Esophagus squamous epithelium (tissue), 5 donors: Measurements from ENCODE around the gene IRS1. TPM values are rescaled to one million over a fixed set of nuclear protein-coding genes. Genes with fewer than 3 reads are reported as not detected.
A peak's percentile ranks its signal among the peaks of the same experiment; 100 is the strongest.

Source experiments
- DNase-seq: peaks from one replicate; lab custom pipeline; 2025; lab: John Stamatoyannopoulos, UW
- H3K27ac ChIP-seq, 4 donors: fragments of 200-600 bp; sonication (generic); one replicate each; pipeline ENCODE4 v1.5.1; 2016 to 2019; ENCODE audit warnings: mild to moderate bottlenecking in 1 of 4
- H3K27me3 ChIP-seq, 4 donors: fragments of 200-600 bp; sonication (generic); 1 replicate in 3 of 4; 2 replicates in 1 of 4; pipeline versions ENCODE4 v1.5.1 to v1.6.0; 2017 to 2021; ENCODE audit warnings: antibody characterized with exemption in 1 of 4
- H3K36me3 ChIP-seq, 3 donors: fragments of 200-600 bp; sonication (generic); one replicate each; pipeline ENCODE4 v1.5.1; 2016 to 2019
- H3K4me1 ChIP-seq, 3 donors: fragments of 200-600 bp; sonication (generic); one replicate each; pipeline ENCODE4 v1.5.1; 2017 to 2019
- H3K4me3 ChIP-seq, 4 donors: fragments of 200-600 bp; sonication (generic); 1 replicate in 3 of 4; 2 replicates in 1 of 4; pipeline ENCODE4 v1.5.1; 2016 to 2019; ENCODE audit warnings: mild to moderate bottlenecking in 2 of 4, moderate library complexity in 1 of 4
- H3K9me3 ChIP-seq, 3 donors: fragments of 200-600 bp; sonication (generic); one replicate each; pipeline ENCODE4 v1.5.1; 2016 to 2019
- POLR2A ChIP-seq, 4 donors: fragments of 450-650 bp; IDR thresholded peaks; one replicate each; pipeline ENCODE4 v1.6.1; 2017; ENCODE audit warnings: antibody characterized with exemption in 4 of 4, mild to moderate bottlenecking in 4 of 4, moderate library complexity in 3 of 4
- WGBS, 2 donors: methylation state at CpG; one replicate each; pipeline ENCODE4 v1.1.5; 2018; 5-methylcytosine and 5-hydroxymethylcytosine counted together
- intact Hi-C: fragments of 100-400 bp; cut with DNase I; formaldehyde crosslinking; loops from one replicate; pipeline ENCODE4 v1.15.0; 2022
- total RNA-seq, 4 donors: library from RNA; depleted of rRNA; stranded (reverse); fragments of >200 nt; gene quantifications; one replicate each; pipeline ENCODE4 v1.1.0, GENCODE V29; 2016
- TF ChIP-seq, protein P1 (sequence below), 6 experiments: fragments of 450-650 bp in 4 of 6; fragments of 200-600 bp in 2 of 6; sonication (generic) in 2 of 6; IDR thresholded peaks; one replicate each; pipeline ENCODE4 v1.5.1; 2016 to 2019; ENCODE audit warnings: antibody characterized with exemption in 6 of 6, mild to moderate bottlenecking in 4 of 6, moderate library complexity in 4 of 6
- donor health status: DM: yes; HTN: yes; CAD: no.

The IRS1 gene
- total RNA-seq, 4 donors from 2014 or later = 3.5 to 20.5 (median 14.2) TPM

GRCh38 chr2:226783885-226784284 is 15.7 kb downstream of the IRS1 start:
- Histone ChIP-seq H3K27ac (no peak overlapping the region), H3K9me3 (no peaks in the 10 kb centered on the region), H3K36me3 (no peaks in the 10 kb centered on the region), H3K4me3 (no peak overlapping the region), H3K4me1 (peaks cover 0 to 28% (median 9%) of the 10 kb centered on the region in 3 donors), H3K27me3 (no peaks in the 10 kb centered on the region)
- WGBS, 2 donors = 78 to 82% methylated on average over 2 of the region's 2 CpGs
- intact Hi-C loops = no loop called here
- no peak for DNase-seq
- TF ChIP-seq, protein P1, sequence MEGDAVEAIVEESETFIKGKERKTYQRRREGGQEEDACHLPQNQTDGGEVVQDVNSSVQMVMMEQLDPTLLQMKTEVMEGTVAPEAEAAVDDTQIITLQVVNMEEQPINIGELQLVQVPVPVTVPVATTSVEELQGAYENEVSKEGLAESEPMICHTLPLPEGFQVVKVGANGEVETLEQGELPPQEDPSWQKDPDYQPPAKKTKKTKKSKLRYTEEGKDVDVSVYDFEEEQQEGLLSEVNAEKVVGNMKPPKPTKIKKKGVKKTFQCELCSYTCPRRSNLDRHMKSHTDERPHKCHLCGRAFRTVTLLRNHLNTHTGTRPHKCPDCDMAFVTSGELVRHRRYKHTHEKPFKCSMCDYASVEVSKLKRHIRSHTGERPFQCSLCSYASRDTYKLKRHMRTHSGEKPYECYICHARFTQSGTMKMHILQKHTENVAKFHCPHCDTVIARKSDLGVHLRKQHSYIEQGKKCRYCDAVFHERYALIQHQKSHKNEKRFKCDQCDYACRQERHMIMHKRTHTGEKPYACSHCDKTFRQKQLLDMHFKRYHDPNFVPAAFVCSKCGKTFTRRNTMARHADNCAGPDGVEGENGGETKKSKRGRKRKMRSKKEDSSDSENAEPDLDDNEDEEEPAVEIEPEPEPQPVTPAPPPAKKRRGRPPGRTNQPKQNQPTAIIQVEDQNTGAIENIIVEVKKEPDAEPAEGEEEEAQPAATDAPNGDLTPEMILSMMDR (IDR thresholded peaks at IDR 0.05) = no peak
- no peak for TF ChIP-seq POLR2A (IDR thresholded peaks at IDR 0.05)

- TF ChIP-seq, protein P1 (IDR thresholded peaks at IDR 0.05) = no peak
- TF ChIP-seq POLR2A (IDR thresholded peaks at IDR 0.05) = no peak
- no peaks in the 10 kb centered on the region for H3K9me3 ChIP-seq
- H3K4me3 ChIP-seq = no peak overlapping the region
- DNase-seq = no peak
- peak overlapping the region; percentile 4 to 64 (median 33) for H3K27ac ChIP-seq
- no peaks in the 10 kb centered on the region for H3K36me3 ChIP-seq
- intact Hi-C loops = no loop called here
- peaks cover 0 to 20% (median 9%) of the 10 kb centered on the region in 3 donors for H3K4me1 ChIP-seq
- no peaks in the 10 kb centered on the region for H3K27me3 ChIP-seq
- 43 to 55% methylated on average over 5 of the region's 5 CpGs for WGBS, 2 donors
Observed at GRCh38 chr2:226782092-226782713, 17.4 kb downstream of the IRS1 start.

- WGBS, 2 donors = 72 to 75% methylated on average over 1 of the region's 1 CpG
- no peak for TF ChIP-seq POLR2A (IDR thresholded peaks at IDR 0.05)
- TF ChIP-seq, protein P1 (IDR thresholded peaks at IDR 0.05) = no peak
- H3K27ac ChIP-seq = no peak overlapping the region
Observed at GRCh38 chr2:226780431-226780830, 19.2 kb downstream of the IRS1 start.

GRCh38 chr2:226777611-226778010 is 22.0 kb downstream of the IRS1 start:
- Histone ChIP-seq H3K4me3 (no peak overlapping the region), H3K4me1 (peaks cover 0 to 30% (median 6%) of the 10 kb centered on the region in 3 donors), H3K27ac (no peak overlapping the region), H3K27me3 (no peaks in the 10 kb centered on the region), H3K9me3 (no peaks in the 10 kb centered on the region), H3K36me3 (peaks cover 0 to 5% (median 0%) of the 10 kb centered on the region in 3 donors)
- 71 to 80% methylated on average over 4 of the region's 4 CpGs for WGBS, 2 donors
- DNase-seq = no peak
- intact Hi-C loops = no loop called here
- TF ChIP-seq, protein P1 (IDR thresholded peaks at IDR 0.05) = no peak
- no peak for TF ChIP-seq POLR2A (IDR thresholded peaks at IDR 0.05)

More at GRCh38 chr2:226780431-226780830, 19.2 kb downstream of the IRS1 start:
- Histone ChIP-seq H3K9me3 (no peaks in the 10 kb centered on the region), H3K4me1 (peaks cover 0 to 20% (median 9%) of the 10 kb centered on the region in 3 donors), H3K4me3 (no peak overlapping the region), H3K27me3 (no peaks in the 10 kb centered on the region), H3K36me3 (peaks cover 0 to 5% (median 0%) of the 10 kb centered on the region in 3 donors)
- intact Hi-C loops = no loop called here
- no peak for DNase-seq

DNA sequence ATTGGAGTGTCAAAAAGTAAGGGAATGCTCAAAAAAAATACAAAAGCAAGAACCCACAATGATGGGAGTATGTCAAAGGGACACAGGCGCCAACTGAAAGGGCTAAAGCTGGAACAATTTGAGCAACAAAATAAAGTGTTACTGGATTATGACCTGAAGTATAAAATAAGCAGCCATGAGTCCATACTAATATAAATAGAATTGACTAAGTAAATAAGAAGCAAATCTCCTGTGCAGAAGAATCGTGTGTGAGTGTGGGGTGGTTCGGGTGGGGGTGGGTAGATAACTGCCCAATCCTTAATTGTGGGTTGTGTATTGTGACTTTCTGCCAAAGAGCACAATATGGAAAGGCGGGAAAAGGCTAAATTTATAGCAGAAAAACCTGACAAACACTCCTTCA is 23.5 kb downstream of the IRS1 start:
- H3K36me3 ChIP-seq = peaks cover 0 to 5% (median 0%) of the 10 kb centered on the region in 3 donors
- intact Hi-C loops = no loop called here
- 83 to 88% methylated on average over 4 of the region's 4 CpGs for WGBS, 2 donors
- H3K27me3 ChIP-seq = no peaks in the 10 kb centered on the region
- H3K9me3 ChIP-seq = no peaks in the 10 kb centered on the region
- TF ChIP-seq, protein P1 (IDR thresholded peaks at IDR 0.05) = no peak
- no peak for TF ChIP-seq POLR2A (IDR thresholded peaks at IDR 0.05)
- no peak overlapping the region for H3K4me3 ChIP-seq
- peaks cover 0 to 30% (median 0%) of the 10 kb centered on the region in 3 donors for H3K4me1 ChIP-seq
- no peak for DNase-seq
- H3K27ac ChIP-seq = no peak overlapping the region
